GM12878 (cell line): ENCODE measurements around the gene TRAF7. TPM values are rescaled to one million over a fixed set of nuclear protein-coding genes. Genes with fewer than 3 reads are reported as not detected.

Experiments used
- ATAC-seq: fragments of 200-7000 bp; cut with Tn5 transposase; 3 replicates; pipeline ENCODE4 v1.9.1; 2020; ENCODE audit warnings: mild to moderate bottlenecking, moderate library complexity
- BruUV-seq: library from RNA; stranded (reverse); fragments of 400-500 nt; replicated peaks from 2 replicates; lab custom pipeline; 2021; lab: Mats Ljungman, UMichigan
- CTCF ChIA-PET: fragments of 300-600 bp; sonication (Branson Sonifier 250); formaldehyde crosslinking; extraction: SDS; loops from one replicate; lab custom pipeline; 2021; ENCODE audit warnings: inconsistent platforms; lab: Yijun Ruan, JAX
- POLR2A ChIA-PET: fragments of 350-600 bp; formaldehyde crosslinking; extraction: SDS; loops from one replicate; lab custom pipeline; 2021; ENCODE audit warnings: inconsistent platforms; lab: Charles Lee
- RAD21 ChIA-PET: fragments of 300-600 bp; sonication (Branson Sonifier 250); formaldehyde crosslinking; loops from one replicate; lab custom pipeline; 2023; ENCODE audit warnings: antibody characterized with exemption; ENCODE audit not compliant: unreplicated experiment; lab: Charles Lee
- SMC1A ChIA-PET: fragments of 300-600 bp; sonication (Branson Sonifier 250); formaldehyde crosslinking; loops from one replicate; lab custom pipeline; 2023; ENCODE audit not compliant: unreplicated experiment, uncharacterized antibody; lab: Charles Lee
- DNase-seq: peaks from one replicate; pipeline ENCODE4 v3.0.0-alpha.2; 2011; ENCODE audit warnings: low read depth, low spot score
- FAIRE-seq: peaks from 3 replicates; lab custom pipeline; 2011; peaks lifted over from hg19 to GRCh38; lab: Jason Lieb, UNC
- H2AFZ ChIP-seq: 2 replicates; pipeline ENCODE4 v1.6.0; 2011; ENCODE audit warnings: low read depth, low read length, control low read depth; ENCODE audit not compliant: control insufficient read depth
- H3K27ac ChIP-seq: 2 replicates; pipeline ENCODE4 v1.5.1; 2011; ENCODE audit warnings: control low read depth; ENCODE audit not compliant: control insufficient read depth, insufficient read depth
- H3K27me3 ChIP-seq, 2 experiments: replicated peaks in 1 of 2; 2 replicates each; pipeline versions ENCODE4 v1.6.0 to v1.6.1; 2011; ENCODE audit warnings: low read length in 1 of 2; ENCODE audit not compliant: control insufficient read depth in 2 of 2, insufficient read depth in 2 of 2
- H3K36me3 ChIP-seq, 2 experiments: 2 replicates each; pipeline ENCODE4 v1.5.1; 2011; ENCODE audit warnings: low read length in 1 of 2; ENCODE audit not compliant: control insufficient read depth in 2 of 2, insufficient read depth in 2 of 2
- H3K4me1 ChIP-seq: 2 replicates; pipeline ENCODE4 v1.6.1; 2011; ENCODE audit warnings: mild to moderate bottlenecking, low read length, moderate library complexity, mixed read lengths; ENCODE audit not compliant: control insufficient read depth, insufficient read depth
- H3K4me2 ChIP-seq: 2 replicates; pipeline ENCODE4 v1.6.0; 2011; ENCODE audit warnings: control low read depth; ENCODE audit not compliant: control insufficient read depth, insufficient read depth
- H3K4me3 ChIP-seq: fragments of 200-600 bp; sonication (generic); 2 replicates; pipeline ENCODE4 v1.5.1; 2016
- H3K79me2 ChIP-seq: 2 replicates; pipeline ENCODE4 v1.6.0; 2011; ENCODE audit warnings: low read length; ENCODE audit not compliant: control insufficient read depth, insufficient read depth
- H3K9ac ChIP-seq: 2 replicates; pipeline ENCODE4 v1.8.0; 2011; ENCODE audit warnings: low read length, control low read depth, mixed read lengths; ENCODE audit not compliant: control insufficient read depth, insufficient read depth
- H3K9me3 ChIP-seq: replicated peaks from 3 replicates; pipeline ENCODE4 v1.5.1; 2011; ENCODE audit warnings: mild to moderate bottlenecking, low read length; ENCODE audit not compliant: control insufficient read depth, insufficient read depth
- H4K20me1 ChIP-seq: 2 replicates; pipeline ENCODE4 v1.6.0; 2011; ENCODE audit not compliant: control insufficient read depth, insufficient read depth
- CHD2 ChIP-seq: IDR thresholded peaks from 2 replicates; pipeline ENCODE4 v1.6.1; 2011; ENCODE audit warnings: low read depth, low read length, improper control_type of control experiment, borderline replicate concordance
- ETV6 ChIP-seq, 2 experiments: fragments of 450-650 bp in 1 of 2; IDR thresholded peaks in 1 of 2; conservative IDR thresholded peaks in 1 of 2; 2 replicates each; pipeline ENCODE4 v1.6.1; 2014; ENCODE audit warnings: antibody characterized with exemption in 1 of 2, borderline replicate concordance in 1 of 2, low read depth in 1 of 2, mild to moderate bottlenecking in 1 of 2, moderate library complexity in 1 of 2
- JUNB ChIP-seq: IDR thresholded peaks from 2 replicates; pipeline ENCODE4 v1.6.1; 2016; ENCODE audit warnings: antibody characterized with exemption, mild to moderate bottlenecking
- PAX5 ChIP-seq: IDR thresholded peaks from 2 replicates; pipeline ENCODE4 v1.6.1; 2011; ENCODE audit warnings: low read depth, low read length, borderline replicate concordance
- RBBP5 ChIP-seq: fragments of 200-600 bp; sonication (generic); conservative IDR thresholded peaks from 2 replicates; pipeline ENCODE4 v1.6.1; 2016
- SUZ12 ChIP-seq: fragments of 200-600 bp; sonication (generic); IDR thresholded peaks from one replicate; pipeline ENCODE4 v1.6.1; 2018; ENCODE audit warnings: antibody characterized with exemption, mild to moderate bottlenecking; ENCODE audit not compliant: unreplicated experiment
- TAF1 ChIP-seq: IDR thresholded peaks from 2 replicates; pipeline ENCODE4 v1.6.1; 2011; ENCODE audit warnings: mild to moderate bottlenecking, low read depth, low read length, borderline replicate concordance
- ZNF217 ChIP-seq: fragments of 450-650 bp; IDR thresholded peaks from 2 replicates; pipeline ENCODE4 v1.6.1; 2017; ENCODE audit warnings: antibody characterized with exemption, mild to moderate bottlenecking
- WGBS: methylation state at CpG from one replicate; pipeline ENCODE4 v1.1.6; 2016; ENCODE audit warnings: low lambda C conversion rate; ENCODE audit not compliant: insufficient replicate concordance, insufficient coverage; ENCODE audit errors: missing lambda C conversion rate; 5-methylcytosine and 5-hydroxymethylcytosine counted together
- in situ Hi-C: fragments of 300-500 bp; cut with MboI; formaldehyde crosslinking; loops from 9 replicates; pipeline ENCODE4 v1.14.3; 2018; ENCODE audit warnings: mixed read lengths
- intact Hi-C: fragments of 100-400 bp; cut with micrococcal nuclease; formaldehyde crosslinking; loops from one replicate; pipeline ENCODE4 v1.14.2; 2022; ENCODE audit not compliant: unreplicated experiment
- polyA plus RNA-seq, 11 experiments: library from polyadenylated mRNA; depleted of rRNA in 4 of 11; unstranded in 6 of 11; stranded (reverse) in 5 of 11; fragments of >200 nt; fragmentation: Nextera tagmentation in 4 of 11; fragmentation: Illumina TruSeq in 1 of 11; extraction: Ambion mirVana in 4 of 11; extraction: Trizol in 1 of 11; gene quantifications; 1 replicate in 1 of 11; 2 replicates in 10 of 11; pipeline versions ENCODE4 v1.2.1 to v1.2.3, GENCODE V29; 2011 to 2016; ENCODE audit warnings: inconsistent platforms in 2 of 11, missing spikeins in 2 of 11, low read depth in 1 of 11
- total RNA-seq, 4 experiments: library from RNA; depleted of rRNA in 3 of 4; stranded (reverse); fragments of >200 nt in 3 of 4; fragmentation: Illumina TruSeq in 1 of 4; extraction: Trizol in 1 of 4; gene quantifications; 2 replicates each; pipeline versions ENCODE4 v1.2.1 to v1.2.3, GENCODE V29; 2013 to 2021

The TRAF7 gene
- total and polyA plus RNA-seq, 10 of the 15 experiments (the other 5 are each of a cell fraction or from before 2014, with no cell fraction given): 0.61 to 87.0 (median 30.0) TPM

GRCh38 chr16:2196162-2196980 is 40.8 kb downstream of the TRAF7 start, which contains the start of gene CASKIN1:
TSS of gene CASKIN1 (minus strand) at chr16:2196605. CDS start at chr16:2196432, 173 bp downstream.
- no peak within 1 kb of the TSS for H3K4me3 ChIP-seq
- intact Hi-C loops (no loop called here), in situ Hi-C loops (no loop called here)
- CTCF ChIA-PET: interaction anchor here (0.9 to 2.0 kb wide), 2 partner anchors 55 to 56 kb away, joined by 3 to 9 read pairs; partner anchors contain the start of gene ECI1
- H3K9ac ChIP-seq: no peak within 1 kb of the TSS
- H3K79me2 ChIP-seq: no peaks in the 10 kb centered on the region
- no TSS peak for BruUV-seq
- no peaks in the 10 kb centered on the region for H3K9me3 ChIP-seq
- TF ChIP-seq RBBP5 (no peak), SUZ12 (peak; percentile 35)
- no peaks in the 10 kb centered on the region for H4K20me1 ChIP-seq
- SMC1A ChIA-PET: no interaction called here
- peaks cover 12 to 15% of the 10 kb centered on the region in 2 experiments for H3K27me3 ChIP-seq
- peak within 1 kb of the TSS; percentile 33; the same call in 1 of the 2 replicates for H3K4me2 ChIP-seq
- FAIRE-seq (no peak), DNase-seq (no peak), ATAC-seq (no peak)
- no peak within 1 kb of the TSS for H2AFZ ChIP-seq
- RAD21 ChIA-PET: no interaction called here
- H3K27ac ChIP-seq: no peak within 1 kb of the TSS
- no peaks in the 10 kb centered on the region for H3K36me3 ChIP-seq
- POLR2A ChIA-PET: interaction anchor here (0.6 kb wide), 1 partner anchor 8 kb away, joined by 3 read pairs; no protein-coding TSS in a partner anchor
- 5% methylated on average over 41 of the region's 129 CpGs for WGBS
- no peaks in the 10 kb centered on the region; the same call in 1 of the 2 replicates for H3K4me1 ChIP-seq

GRCh38 chr16:2196981-2197511 is 41.5 kb downstream of the TRAF7 start:
- Histone ChIP-seq H3K79me2 (no peaks in the 10 kb centered on the region), H4K20me1 (no peaks in the 10 kb centered on the region), H3K27me3 (peaks cover 12 to 15% of the 10 kb centered on the region in 2 experiments), H3K36me3 (no peaks in the 10 kb centered on the region), H3K4me2 (no peak overlapping the region), H3K9me3 (no peaks in the 10 kb centered on the region), H3K27ac (no peak overlapping the region), H3K4me3 (no peak overlapping the region), H3K4me1 (no peaks in the 10 kb centered on the region; the same call in 1 of the 2 replicates), H3K9ac (no peak overlapping the region), H2AFZ (no peak overlapping the region)
- no peak for DNase-seq
- ChIA-PET SMC1A (no interaction called here), POLR2A (no interaction called here), RAD21 (no interaction called here), CTCF (interaction anchor here (0.9 kb wide), 1 partner anchor 55 kb away, joined by 3 read pairs; no protein-coding TSS in a partner anchor)
- ATAC-seq: no peak
- TF ChIP-seq ETV6 (conservative IDR thresholded peaks at IDR 0.05 in 1 of 2, IDR thresholded peaks at IDR 0.05 in 1 of 2; ENCODE audit: borderline replicate concordance in 1 of 2, low read depth in 1 of 2): no peak
- TF ChIP-seq TAF1: no peak
- TF ChIP-seq CHD2: no peak
- TF ChIP-seq JUNB: no peak
- TF ChIP-seq ZNF217: no peak
- no peak for TF ChIP-seq PAX5
- TF ChIP-seq SUZ12: peak; percentile 56
- no peak for FAIRE-seq
- intact Hi-C loops: no loop called here
- in situ Hi-C loops: no loop called here
- BruUV-seq: no TSS peak
- WGBS: 26% methylated on average over 27 of the region's 32 CpGs
